ENCODE data around the gene RALY. TPM values are rescaled to one million over a fixed set of nuclear protein-coding genes. Genes with fewer than 3 reads are reported as not detected.

The RALY gene
- total RNA-seq, 1 donor from 2014 or later, result 105 TPM

GRCh38 chr20:34040300-34040995 lies 46.7 kb downstream of the RALY start:
- intact Hi-C loops (cut with DNase I), result no loop called here
- ATAC-seq (ENCODE audit: poor library complexity), result peak; percentile 82
- DNase-seq, result no peak

- intact Hi-C loops (cut with DNase I), result no loop called here
- ATAC-seq (ENCODE audit: poor library complexity) (no peak), DNase-seq (no peak)
These were observed 47.5 kb downstream of the RALY start for GRCh38 chr20:34041226-34041625.

GRCh38 chr20:34042262-34042661 lies 48.6 kb downstream of the RALY start:
- no peak for DNase-seq
- peak; percentile 75 for ATAC-seq (ENCODE audit: poor library complexity)
- intact Hi-C loops (cut with DNase I), result no loop called here

DNA sequence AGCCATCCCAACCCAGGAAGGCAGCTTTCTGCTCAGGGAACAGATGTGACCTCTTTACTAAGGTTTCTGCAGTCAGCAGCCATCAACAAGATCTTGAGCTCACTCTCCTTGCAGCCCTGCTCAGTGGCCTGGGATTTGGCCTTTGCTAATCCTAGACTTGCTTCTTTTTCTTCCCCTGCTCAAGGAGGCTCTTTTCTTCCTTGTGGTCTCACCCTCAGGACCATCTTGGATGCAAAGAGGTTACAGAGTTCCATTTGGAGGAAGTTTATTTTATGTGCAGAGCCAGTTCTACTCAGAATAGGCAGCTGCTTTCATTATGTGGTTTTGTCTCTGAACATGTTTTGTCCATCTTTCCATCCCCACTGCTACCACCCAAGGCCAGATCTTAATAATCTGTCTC lies 49.3 kb downstream of the RALY start:
- intact Hi-C loops (cut with DNase I), result no loop called here
- peak; percentile 8 for ATAC-seq (ENCODE audit: poor library complexity)
- DNase-seq, result no peak

DNA sequence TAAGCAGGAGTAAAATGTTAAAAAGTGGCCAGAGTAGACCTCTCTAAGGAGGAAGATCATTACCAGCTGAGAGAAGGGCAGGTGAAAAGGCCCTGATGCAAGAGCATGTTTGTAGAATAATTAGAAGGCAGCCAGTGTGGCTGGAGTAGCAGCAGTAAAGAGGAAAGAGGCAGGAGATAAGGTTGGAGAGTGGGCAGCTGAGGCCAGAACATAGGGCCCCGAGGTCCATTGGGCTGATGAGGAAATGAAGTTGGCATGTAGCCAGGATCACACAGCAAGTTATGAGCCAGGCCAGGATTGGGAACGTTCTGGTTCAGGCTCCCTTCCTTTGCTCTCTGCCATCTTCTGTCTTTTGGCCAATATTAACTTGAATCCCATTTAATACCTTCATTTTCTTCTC lies 51.6 kb downstream of the RALY start:
- DNase-seq (peak; percentile 46), ATAC-seq (ENCODE audit: poor library complexity) (peak; percentile 53)
- intact Hi-C loops (cut with DNase I), result no loop called here

DNA sequence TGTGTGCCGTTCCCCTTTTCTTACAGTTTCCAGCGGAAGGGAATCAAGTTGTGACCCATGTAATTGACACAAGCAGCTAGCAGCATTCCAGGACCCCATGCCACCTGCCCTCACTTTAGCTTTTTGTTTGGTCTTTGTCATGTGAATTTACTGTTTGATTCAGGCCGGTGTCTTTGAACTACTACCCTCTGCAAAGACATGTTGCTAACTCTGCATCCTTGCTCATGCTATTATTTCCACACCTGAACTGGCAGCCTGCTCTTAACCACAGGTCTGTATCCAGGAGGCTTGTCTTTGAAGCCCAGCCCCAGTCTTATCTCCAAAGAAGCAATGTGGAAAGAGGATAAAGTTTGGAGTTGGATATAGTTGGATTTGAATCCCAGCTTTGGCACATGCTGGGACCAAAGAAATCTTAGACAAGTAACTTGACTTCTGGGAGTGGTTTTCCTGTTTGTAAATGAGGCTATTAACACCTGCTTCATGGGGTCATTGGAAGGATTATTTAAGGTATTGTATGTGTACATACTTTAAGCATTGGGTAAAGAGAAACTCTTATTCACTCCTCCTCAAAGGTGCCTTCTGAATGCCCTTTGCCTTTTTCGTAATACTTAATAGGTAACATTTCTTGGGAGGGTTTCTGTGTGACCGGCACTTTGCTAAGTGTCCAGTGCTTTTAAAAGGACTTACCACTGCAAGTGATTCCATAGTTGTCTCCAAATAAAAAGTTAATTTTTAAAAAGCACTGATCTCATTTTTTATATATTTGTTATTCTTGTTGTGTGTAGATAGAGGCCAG lies 52.4 kb downstream of the RALY start:
- no peak for ATAC-seq (ENCODE audit: poor library complexity)
- intact Hi-C loops (cut with DNase I), result no loop called here
- no peak for DNase-seq

GRCh38 chr20:34047010-34047687 lies 53.4 kb downstream of the RALY start:
- no peak for ATAC-seq (ENCODE audit: poor library complexity)
- intact Hi-C loops (cut with DNase I), result no loop called here
- no peak for DNase-seq

GRCh38 chr20:34047917-34048316 lies 54.2 kb downstream of the RALY start:
- ATAC-seq (ENCODE audit: poor library complexity) (no peak), DNase-seq (no peak)
- intact Hi-C loops (cut with DNase I), result no loop called here

DNA sequence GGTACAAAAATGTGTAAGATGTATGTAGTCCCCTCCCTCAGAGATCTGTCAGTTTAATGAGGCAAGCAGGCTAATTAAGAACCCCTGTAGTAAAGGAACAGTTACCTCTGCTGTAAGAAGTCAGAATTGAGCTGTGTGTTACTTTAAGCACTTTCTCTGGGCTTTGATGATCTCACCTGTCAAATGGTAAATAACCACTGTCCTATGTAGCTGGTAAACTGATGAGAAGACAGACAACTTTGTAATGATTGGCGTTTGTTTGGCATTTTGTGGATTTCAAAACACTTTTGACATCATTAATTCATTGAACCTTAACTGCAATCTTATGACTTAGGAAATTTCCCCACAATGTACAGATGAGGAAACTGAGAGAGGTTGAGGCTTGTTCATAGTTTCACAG lies 55.7 kb downstream of the RALY start:
- DNase-seq (no peak), ATAC-seq (ENCODE audit: poor library complexity) (no peak)
- intact Hi-C loops (cut with DNase I), result no loop called here

GRCh38 chr20:34049897-34050695 lies 56.4 kb downstream of the RALY start:
- intact Hi-C loops (cut with DNase I), result no loop called here
- DNase-seq, result no peak
- ATAC-seq (ENCODE audit: poor library complexity), result peak; percentile 63

GRCh38 chr20:34052414-34052813 lies 58.7 kb downstream of the RALY start:
- no peak for DNase-seq
- intact Hi-C loops (cut with DNase I), result no loop called here
- no peak for ATAC-seq (ENCODE audit: poor library complexity)

- intact Hi-C loops (cut with DNase I), result no loop called here
- ATAC-seq (ENCODE audit: poor library complexity) (no peak), DNase-seq (no peak)
These were observed 61.6 kb downstream of the RALY start for GRCh38 chr20:34055290-34055689.

- no peak for DNase-seq
- ATAC-seq (ENCODE audit: poor library complexity), result no peak
- intact Hi-C loops (cut with DNase I), result no loop called here
These were observed 65.1 kb downstream of the RALY start for GRCh38 chr20:34058831-34059230.

GRCh38 chr20:34060970-34061369 lies 67.3 kb downstream of the RALY start:
- intact Hi-C loops (cut with DNase I), result no loop called here
- ATAC-seq (ENCODE audit: poor library complexity) (no peak), DNase-seq (no peak)

GRCh38 chr20:34061695-34062094 lies 68.0 kb downstream of the RALY start:
- no peak for ATAC-seq (ENCODE audit: poor library complexity)
- no peak for DNase-seq
- intact Hi-C loops (cut with DNase I), result no loop called here

- no peak for ATAC-seq (ENCODE audit: poor library complexity)
- intact Hi-C loops (cut with DNase I), result no loop called here
- DNase-seq, result no peak
These were observed 69.1 kb downstream of the RALY start for GRCh38 chr20:34062570-34063482.

DNA sequence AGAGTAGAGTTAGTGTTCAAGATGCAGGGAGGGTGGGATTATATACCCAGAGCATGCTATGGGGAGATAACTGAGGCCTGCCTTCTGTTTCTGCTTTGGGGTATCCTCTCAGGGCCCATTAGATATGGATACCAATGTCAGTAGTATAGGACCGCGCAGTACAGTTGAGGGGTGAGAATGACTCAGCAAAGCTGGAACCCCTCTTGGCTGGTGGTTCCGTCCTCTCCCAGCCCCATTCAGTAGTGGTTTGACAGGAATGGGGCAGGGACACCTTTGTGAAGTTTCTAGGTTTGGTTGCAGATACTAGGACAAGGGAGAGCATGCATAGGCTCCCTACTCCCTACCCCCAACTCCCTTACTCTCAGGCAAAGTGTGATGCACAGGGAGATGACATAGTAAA lies 70.6 kb downstream of the RALY start:
- intact Hi-C loops (cut with DNase I), result no loop called here
- ATAC-seq (ENCODE audit: poor library complexity) (no peak), DNase-seq (no peak)

DNA sequence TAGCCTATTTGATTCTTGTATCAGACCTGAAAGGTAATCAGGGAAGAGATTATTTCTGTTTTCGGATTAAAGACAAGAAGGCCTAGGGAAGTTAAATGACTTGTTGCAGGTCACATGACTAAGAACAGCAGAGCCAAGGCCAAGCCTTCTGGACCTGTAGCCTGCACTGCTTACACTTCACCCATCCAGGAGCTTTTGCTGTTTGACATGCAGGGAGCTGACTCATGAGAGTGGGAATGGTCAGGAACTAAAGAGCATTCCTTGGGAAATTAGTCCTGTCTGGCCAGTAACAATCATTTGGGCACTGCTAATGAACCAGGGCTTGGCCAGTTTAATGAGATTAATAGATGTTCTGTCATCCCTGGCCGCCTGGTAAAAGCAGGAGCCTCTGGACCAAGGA lies 71.5 kb downstream of the RALY start:
- DNase-seq (no peak), ATAC-seq (ENCODE audit: poor library complexity) (no peak)
- intact Hi-C loops (cut with DNase I), result loop anchor here (5.0 kb wide), 2 partner anchors 133 to 203 kb away; no protein-coding TSS in a partner anchor

Measured in Right ventricle myocardium superior (tissue), 1 donor.